SK-N-SH treated with all-trans-retinoic acid at 6 μM for 48 hours (cell line): Measurements from ENCODE around the gene NFYA.

Experiments used
- CSDC2 ChIP-seq: fragments of 250-450 bp; sonication (Bioruptor Pico); IDR thresholded peaks from 2 replicates; pipeline ENCODE4 v1.5.0; 2020; ENCODE audit warnings: mild to moderate bottlenecking, moderate library complexity
- PATZ1 ChIP-seq: fragments of 250-450 bp; sonication (Bioruptor Pico); IDR thresholded peaks from 2 replicates; pipeline ENCODE4 v1.8.0; 2020; ENCODE audit warnings: mild to moderate bottlenecking, moderate library complexity, borderline replicate concordance
- RARB ChIP-seq: fragments of 250-450 bp; sonication (Bioruptor Pico); IDR thresholded peaks from 2 replicates; pipeline ENCODE4 v1.8.0; 2021; ENCODE audit warnings: mild to moderate bottlenecking, moderate library complexity
- ZFP3 ChIP-seq: fragments of 250-450 bp; sonication (Bioruptor Pico); IDR thresholded peaks from 2 replicates; pipeline ENCODE4 v1.5.0; 2020; ENCODE audit warnings: mild to moderate bottlenecking, moderate library complexity
- ZNF70 ChIP-seq: fragments of 450-650 bp; formaldehyde crosslinking; IDR thresholded peaks from 2 replicates; pipeline ENCODE4 v1.5.0; 2020; ENCODE audit warnings: mild to moderate bottlenecking, moderate library complexity
- ZNF8 ChIP-seq: fragments of 450-650 bp; formaldehyde crosslinking; IDR thresholded peaks from 2 replicates; pipeline ENCODE4 v1.5.0; 2020; ENCODE audit warnings: mild to moderate bottlenecking, moderate library complexity
- TF ChIP-seq, protein P1 (sequence below): fragments of 250-450 bp; sonication (Bioruptor Pico); IDR thresholded peaks from 2 replicates; pipeline ENCODE4 v1.5.0; 2020; ENCODE audit warnings: mild to moderate bottlenecking, moderate library complexity

DNA sequence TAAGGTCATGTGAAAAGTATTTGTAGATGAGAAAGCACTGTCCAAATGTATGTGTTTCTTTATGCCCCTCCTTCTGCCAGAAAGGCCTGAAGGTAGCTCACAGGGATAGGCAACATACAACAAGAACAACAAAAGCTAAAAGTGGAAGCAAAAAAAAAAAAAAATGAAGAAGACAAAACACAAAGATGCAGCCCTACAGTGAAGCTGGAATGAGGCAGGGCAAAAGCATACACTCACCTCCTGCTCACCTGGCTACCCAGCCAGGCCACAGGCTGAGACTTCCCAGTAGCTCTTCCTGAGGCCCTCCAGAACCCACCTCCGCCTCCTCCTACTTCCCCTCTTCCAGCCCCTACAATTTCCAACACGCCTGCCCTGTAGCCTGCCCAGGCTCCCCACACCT lies 36.2 kb upstream of the NFYA start:
- TF ChIP-seq CSDC2 (no peak), PATZ1 (CRISPR knock-in tag) (no peak), ZFP3 (CRISPR knock-in tag) (no peak), RARB (no peak), ZNF70 (CRISPR knock-in tag) (no peak), ZNF8 (CRISPR knock-in tag) (no peak)
- TF ChIP-seq, protein P1, sequence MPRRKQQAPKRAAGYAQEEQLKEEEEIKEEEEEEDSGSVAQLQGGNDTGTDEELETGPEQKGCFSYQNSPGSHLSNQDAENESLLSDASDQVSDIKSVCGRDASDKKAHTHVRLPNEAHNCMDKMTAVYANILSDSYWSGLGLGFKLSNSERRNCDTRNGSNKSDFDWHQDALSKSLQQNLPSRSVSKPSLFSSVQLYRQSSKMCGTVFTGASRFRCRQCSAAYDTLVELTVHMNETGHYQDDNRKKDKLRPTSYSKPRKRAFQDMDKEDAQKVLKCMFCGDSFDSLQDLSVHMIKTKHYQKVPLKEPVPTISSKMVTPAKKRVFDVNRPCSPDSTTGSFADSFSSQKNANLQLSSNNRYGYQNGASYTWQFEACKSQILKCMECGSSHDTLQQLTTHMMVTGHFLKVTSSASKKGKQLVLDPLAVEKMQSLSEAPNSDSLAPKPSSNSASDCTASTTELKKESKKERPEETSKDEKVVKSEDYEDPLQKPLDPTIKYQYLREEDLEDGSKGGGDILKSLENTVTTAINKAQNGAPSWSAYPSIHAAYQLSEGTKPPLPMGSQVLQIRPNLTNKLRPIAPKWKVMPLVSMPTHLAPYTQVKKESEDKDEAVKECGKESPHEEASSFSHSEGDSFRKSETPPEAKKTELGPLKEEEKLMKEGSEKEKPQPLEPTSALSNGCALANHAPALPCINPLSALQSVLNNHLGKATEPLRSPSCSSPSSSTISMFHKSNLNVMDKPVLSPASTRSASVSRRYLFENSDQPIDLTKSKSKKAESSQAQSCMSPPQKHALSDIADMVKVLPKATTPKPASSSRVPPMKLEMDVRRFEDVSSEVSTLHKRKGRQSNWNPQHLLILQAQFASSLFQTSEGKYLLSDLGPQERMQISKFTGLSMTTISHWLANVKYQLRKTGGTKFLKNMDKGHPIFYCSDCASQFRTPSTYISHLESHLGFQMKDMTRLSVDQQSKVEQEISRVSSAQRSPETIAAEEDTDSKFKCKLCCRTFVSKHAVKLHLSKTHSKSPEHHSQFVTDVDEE (CRISPR knock-in tag): no peak
